GM23338 (cell line): ENCODE measurements around the gene NEK6. TPM values are rescaled to one million over a fixed set of nuclear protein-coding genes. Genes with fewer than 3 reads are reported as not detected.

Experiments
- ATAC-seq: fragments of 200-7000 bp; cut with Tn5 transposase; 3 replicates; pipeline ENCODE4 v1.9.1; 2020
- DNase-seq: peaks from one replicate; pipeline ENCODE4 v3.0.0-alpha.2; 2015; ENCODE audit warnings: low spot score
- H2AFZ ChIP-seq: fragments of 200-600 bp; sonication (generic); 2 replicates; pipeline ENCODE4 v1.8.0; 2016; ENCODE audit warnings: antibody characterized with exemption, mild to moderate bottlenecking, moderate library complexity
- H3F3A ChIP-seq: fragments of 200-600 bp; sonication (generic); replicated peaks from 2 replicates; pipeline ENCODE4 v1.8.0; 2017; ENCODE audit warnings: antibody characterized with exemption, mixed run types, low read depth
- H3K27ac ChIP-seq: fragments of 200-600 bp; sonication (generic); 2 replicates; pipeline ENCODE4 v1.6.1; 2016; ENCODE audit warnings: low read depth
- H3K27me3 ChIP-seq: fragments of 200-600 bp; sonication (generic); 2 replicates; pipeline ENCODE4 v1.8.0; 2016; ENCODE audit warnings: mild to moderate bottlenecking, mixed run types, moderate library complexity; ENCODE audit not compliant: insufficient read depth
- H3K36me3 ChIP-seq: fragments of 200-600 bp; sonication (generic); 2 replicates; pipeline ENCODE4 v1.8.0; 2016; ENCODE audit warnings: mild to moderate bottlenecking; ENCODE audit not compliant: insufficient read depth
- H3K4me1 ChIP-seq: fragments of 200-600 bp; sonication (generic); 2 replicates; pipeline ENCODE4 v1.8.0; 2016; ENCODE audit warnings: mild to moderate bottlenecking, moderate library complexity; ENCODE audit not compliant: insufficient read depth
- H3K4me2 ChIP-seq: fragments of 200-600 bp; sonication (generic); 2 replicates; pipeline ENCODE4 v1.7.1; 2017; ENCODE audit warnings: mixed run types
- H3K4me3 ChIP-seq: fragments of 200-600 bp; sonication (generic); 2 replicates; pipeline ENCODE4 v1.6.1; 2016; ENCODE audit warnings: mixed run types
- H3K79me2 ChIP-seq: fragments of 200-600 bp; sonication (generic); replicated peaks from 2 replicates; pipeline ENCODE4 v1.8.0; 2017; ENCODE audit warnings: mild to moderate bottlenecking; ENCODE audit not compliant: insufficient read depth
- H3K9me2 ChIP-seq: fragments of 200-600 bp; sonication (generic); 2 replicates; pipeline ENCODE4 v1.8.0; 2017; ENCODE audit not compliant: insufficient read depth
- H4K20me1 ChIP-seq: fragments of 200-600 bp; sonication (generic); replicated peaks from 2 replicates; pipeline ENCODE4 v1.8.0; 2017; ENCODE audit warnings: mild to moderate bottlenecking; ENCODE audit not compliant: insufficient read depth
- H3K27ac Mint-ChIP-seq: 2 replicates; pipeline ENCODE4 v1.8.0; 2020; ENCODE audit warnings: inconsistent platforms, mild to moderate bottlenecking, moderate library complexity, mixed read lengths
- H3K27me3 Mint-ChIP-seq: 3 replicates; pipeline ENCODE4 v1.8.0; 2022; ENCODE audit warnings: low read depth, mild to moderate bottlenecking, moderate library complexity, mixed read lengths, inconsistent platforms; ENCODE audit not compliant: insufficient read depth, poor library complexity
- H3K36me3 Mint-ChIP-seq: 3 replicates; pipeline ENCODE4 v1.8.0; 2021; ENCODE audit warnings: low read depth, mild to moderate bottlenecking, inconsistent platforms, moderate library complexity, mixed read lengths
- H3K4me1 Mint-ChIP-seq: 3 replicates; pipeline ENCODE4 v1.8.0; 2020; ENCODE audit warnings: mild to moderate bottlenecking, inconsistent platforms, mixed read lengths
- H3K4me3 Mint-ChIP-seq: 3 replicates; pipeline ENCODE4 v1.8.0; 2021; ENCODE audit warnings: moderate library complexity, mild to moderate bottlenecking, inconsistent platforms, mixed read lengths
- H3K9me3 Mint-ChIP-seq: 3 replicates; pipeline ENCODE4 v1.8.0; 2020; ENCODE audit warnings: moderate library complexity, mild to moderate bottlenecking, inconsistent platforms, mixed read lengths
- CREB1 ChIP-seq: fragments of 250-450 bp; sonication (Bioruptor Pico); IDR thresholded peaks from 2 replicates; pipeline ENCODE4 v1.5.0; 2020; ENCODE audit warnings: low read depth, mild to moderate bottlenecking, moderate library complexity
- JUNB ChIP-seq: IDR thresholded peaks from one replicate; pipeline ENCODE4 v1.6.1; 2016; ENCODE audit warnings: antibody characterized with exemption; ENCODE audit not compliant: unreplicated experiment
- STAT1 ChIP-seq: IDR thresholded peaks from one replicate; pipeline ENCODE4 v1.6.1; 2016; ENCODE audit warnings: antibody characterized with exemption; ENCODE audit not compliant: unreplicated experiment
- ZNF331 ChIP-seq: fragments of 250-450 bp; sonication (Bioruptor Pico); IDR thresholded peaks from 2 replicates; pipeline ENCODE4 v1.5.0; 2020; ENCODE audit warnings: low read depth, mild to moderate bottlenecking, moderate library complexity
- polyA plus RNA-seq: library from polyadenylated mRNA; unstranded; fragments of >200 nt; fragmentation: Nextera tagmentation; extraction: Ambion mirVana; gene quantifications from 2 replicates; pipeline ENCODE4 v1.2.1, GENCODE V29; 2016
- total RNA-seq: library from RNA; depleted of rRNA; stranded (reverse); fragments of >200 nt; shearing (Covaris generic); gene quantifications from 2 replicates; pipeline ENCODE4 v1.2.3, GENCODE V29; 2014
- TF ChIP-seq, protein P1 (sequence below): fragments of 250-450 bp; sonication (Bioruptor Pico); IDR thresholded peaks from 2 replicates; pipeline ENCODE4 v1.5.0; 2020; ENCODE audit warnings: mild to moderate bottlenecking, moderate library complexity
- TF ChIP-seq, protein P2 (sequence below): IDR thresholded peaks from 2 replicates; pipeline ENCODE4 v1.6.1; 2016; ENCODE audit warnings: antibody characterized with exemption
- TF ChIP-seq, protein P3 (sequence below), 2 experiments: fragments of 200-600 bp in 1 of 2; sonication (generic) in 1 of 2; conservative IDR thresholded peaks; 2 replicates each; pipeline versions ENCODE4 v1.5.1 to v1.6.1; 2016 to 2017; ENCODE audit warnings: antibody characterized with exemption in 2 of 2, low read depth in 2 of 2, mild to moderate bottlenecking in 2 of 2, moderate library complexity in 1 of 2

Gene NEK6
- total and polyA plus RNA-seq, 2 experiments from 2014 or later = 8.1 to 11.2 TPM

DNA sequence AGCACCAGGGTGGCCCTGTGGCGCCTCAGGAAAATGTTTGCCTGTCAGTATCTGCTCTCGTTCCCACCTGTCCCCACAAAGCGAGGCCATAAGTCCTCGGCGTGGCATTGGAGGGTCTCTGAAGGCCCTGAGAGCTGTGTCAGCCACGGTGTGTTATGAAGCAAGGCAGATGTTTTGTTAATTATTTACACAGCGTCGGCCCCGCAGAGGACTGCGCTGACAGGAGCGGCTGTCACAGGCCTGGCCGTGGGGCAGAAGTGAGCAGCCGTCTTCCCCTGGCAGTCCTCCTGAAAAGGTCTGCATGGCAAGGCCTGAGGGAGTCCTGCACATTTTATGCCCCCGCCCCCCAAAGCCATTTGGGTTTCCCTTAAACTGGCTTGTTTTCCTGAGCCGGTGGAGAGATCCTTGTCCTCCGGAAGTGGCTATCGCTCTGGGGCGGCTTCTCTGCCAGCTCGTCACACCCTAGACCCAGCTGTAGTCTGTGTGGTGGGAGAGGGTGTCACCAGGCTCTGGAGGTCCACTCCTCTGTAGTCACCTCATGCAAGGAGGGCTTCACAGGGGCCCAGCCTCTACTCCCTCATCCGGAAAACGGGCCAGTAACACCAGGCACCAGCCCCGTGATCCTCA lies 6.2 kb downstream of the NEK6 start:
- no peak overlapping the region; the same call in 1 of the 2 replicates for H3K27ac Mint-ChIP-seq

More for the DNA sequence above, 6.2 kb downstream of the NEK6 start:
- Histone ChIP-seq H2AFZ (no peak overlapping the region), H3K9me2 (no peaks in the 10 kb centered on the region), H3F3A (peaks cover 3% of the 10 kb centered on the region; the same call in 1 of the 2 replicates), H3K4me1 (peaks cover 35% of the 10 kb centered on the region), H3K27ac (no peak overlapping the region), H4K20me1 (no peaks in the 10 kb centered on the region; the same call in 1 of the 2 replicates), H3K4me3 (no peak overlapping the region), H3K36me3 (no peaks in the 10 kb centered on the region), H3K4me2 (no peak overlapping the region), H3K79me2 (peaks cover 50% of the 10 kb centered on the region), H3K27me3 (no peaks in the 10 kb centered on the region)
- no peaks in the 10 kb centered on the region; the same call in 2 of the 3 replicates for H3K36me3 Mint-ChIP-seq
- H3K4me3 Mint-ChIP-seq = no peak overlapping the region
- TF ChIP-seq ZNF331 (CRISPR knock-in tag) (no peak), JUNB (no peak), STAT1 (no peak), CREB1 (no peak)
- TF ChIP-seq, protein P1, sequence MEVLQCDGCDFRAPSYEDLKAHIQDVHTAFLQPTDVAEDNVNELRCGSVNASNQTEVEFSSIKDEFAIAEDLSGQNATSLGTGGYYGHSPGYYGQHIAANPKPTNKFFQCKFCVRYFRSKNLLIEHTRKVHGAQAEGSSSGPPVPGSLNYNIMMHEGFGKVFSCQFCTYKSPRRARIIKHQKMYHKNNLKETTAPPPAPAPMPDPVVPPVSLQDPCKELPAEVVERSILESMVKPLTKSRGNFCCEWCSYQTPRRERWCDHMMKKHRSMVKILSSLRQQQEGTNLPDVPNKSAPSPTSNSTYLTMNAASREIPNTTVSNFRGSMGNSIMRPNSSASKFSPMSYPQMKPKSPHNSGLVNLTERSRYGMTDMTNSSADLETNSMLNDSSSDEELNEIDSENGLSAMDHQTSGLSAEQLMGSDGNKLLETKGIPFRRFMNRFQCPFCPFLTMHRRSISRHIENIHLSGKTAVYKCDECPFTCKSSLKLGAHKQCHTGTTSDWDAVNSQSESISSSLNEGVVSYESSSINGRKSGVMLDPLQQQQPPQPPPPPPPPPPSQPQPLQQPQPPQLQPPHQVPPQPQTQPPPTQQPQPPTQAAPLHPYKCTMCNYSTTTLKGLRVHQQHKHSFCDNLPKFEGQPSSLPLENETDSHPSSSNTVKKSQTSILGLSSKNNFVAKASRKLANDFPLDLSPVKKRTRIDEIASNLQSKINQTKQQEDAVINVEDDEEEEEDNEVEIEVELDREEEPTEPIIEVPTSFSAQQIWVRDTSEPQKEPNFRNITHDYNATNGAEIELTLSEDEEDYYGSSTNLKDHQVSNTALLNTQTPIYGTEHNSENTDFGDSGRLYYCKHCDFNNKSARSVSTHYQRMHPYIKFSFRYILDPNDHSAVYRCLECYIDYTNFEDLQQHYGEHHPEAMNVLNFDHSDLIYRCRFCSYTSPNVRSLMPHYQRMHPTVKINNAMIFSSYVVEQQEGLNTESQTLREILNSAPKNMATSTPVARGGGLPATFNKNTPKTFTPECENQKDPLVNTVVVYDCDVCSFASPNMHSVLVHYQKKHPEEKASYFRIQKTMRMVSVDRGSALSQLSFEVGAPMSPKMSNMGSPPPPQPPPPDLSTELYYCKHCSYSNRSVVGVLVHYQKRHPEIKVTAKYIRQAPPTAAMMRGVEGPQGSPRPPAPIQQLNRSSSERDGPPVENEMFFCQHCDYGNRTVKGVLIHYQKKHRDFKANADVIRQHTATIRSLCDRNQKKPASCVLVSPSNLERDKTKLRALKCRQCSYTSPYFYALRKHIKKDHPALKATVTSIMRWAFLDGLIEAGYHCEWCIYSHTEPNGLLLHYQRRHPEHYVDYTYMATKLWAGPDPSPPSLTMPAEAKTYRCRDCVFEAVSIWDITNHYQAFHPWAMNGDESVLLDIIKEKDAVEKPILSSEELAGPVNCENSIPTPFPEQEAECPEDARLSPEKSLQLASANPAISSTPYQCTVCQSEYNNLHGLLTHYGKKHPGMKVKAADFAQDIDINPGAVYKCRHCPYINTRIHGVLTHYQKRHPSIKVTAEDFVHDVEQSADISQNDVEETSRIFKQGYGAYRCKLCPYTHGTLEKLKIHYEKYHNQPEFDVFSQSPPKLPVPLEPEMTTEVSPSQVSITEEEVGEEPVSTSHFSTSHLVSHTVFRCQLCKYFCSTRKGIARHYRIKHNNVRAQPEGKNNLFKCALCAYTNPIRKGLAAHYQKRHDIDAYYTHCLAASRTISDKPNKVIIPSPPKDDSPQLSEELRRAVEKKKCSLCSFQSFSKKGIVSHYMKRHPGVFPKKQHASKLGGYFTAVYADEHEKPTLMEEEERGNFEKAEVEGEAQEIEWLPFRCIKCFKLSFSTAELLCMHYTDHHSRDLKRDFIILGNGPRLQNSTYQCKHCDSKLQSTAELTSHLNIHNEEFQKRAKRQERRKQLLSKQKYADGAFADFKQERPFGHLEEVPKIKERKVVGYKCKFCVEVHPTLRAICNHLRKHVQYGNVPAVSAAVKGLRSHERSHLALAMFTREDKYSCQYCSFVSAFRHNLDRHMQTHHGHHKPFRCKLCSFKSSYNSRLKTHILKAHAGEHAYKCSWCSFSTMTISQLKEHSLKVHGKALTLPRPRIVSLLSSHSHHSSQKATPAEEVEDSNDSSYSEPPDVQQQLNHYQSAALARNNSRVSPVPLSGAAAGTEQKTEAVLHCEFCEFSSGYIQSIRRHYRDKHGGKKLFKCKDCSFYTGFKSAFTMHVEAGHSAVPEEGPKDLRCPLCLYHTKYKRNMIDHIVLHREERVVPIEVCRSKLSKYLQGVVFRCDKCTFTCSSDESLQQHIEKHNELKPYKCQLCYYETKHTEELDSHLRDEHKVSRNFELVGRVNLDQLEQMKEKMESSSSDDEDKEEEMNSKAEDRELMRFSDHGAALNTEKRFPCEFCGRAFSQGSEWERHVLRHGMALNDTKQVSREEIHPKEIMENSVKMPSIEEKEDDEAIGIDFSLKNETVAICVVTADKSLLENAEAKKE (CRISPR knock-in tag) = no peak
- TF ChIP-seq, protein P2, sequence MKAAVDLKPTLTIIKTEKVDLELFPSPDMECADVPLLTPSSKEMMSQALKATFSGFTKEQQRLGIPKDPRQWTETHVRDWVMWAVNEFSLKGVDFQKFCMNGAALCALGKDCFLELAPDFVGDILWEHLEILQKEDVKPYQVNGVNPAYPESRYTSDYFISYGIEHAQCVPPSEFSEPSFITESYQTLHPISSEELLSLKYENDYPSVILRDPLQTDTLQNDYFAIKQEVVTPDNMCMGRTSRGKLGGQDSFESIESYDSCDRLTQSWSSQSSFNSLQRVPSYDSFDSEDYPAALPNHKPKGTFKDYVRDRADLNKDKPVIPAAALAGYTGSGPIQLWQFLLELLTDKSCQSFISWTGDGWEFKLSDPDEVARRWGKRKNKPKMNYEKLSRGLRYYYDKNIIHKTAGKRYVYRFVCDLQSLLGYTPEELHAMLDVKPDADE = no peak
- TF ChIP-seq, protein P3, sequence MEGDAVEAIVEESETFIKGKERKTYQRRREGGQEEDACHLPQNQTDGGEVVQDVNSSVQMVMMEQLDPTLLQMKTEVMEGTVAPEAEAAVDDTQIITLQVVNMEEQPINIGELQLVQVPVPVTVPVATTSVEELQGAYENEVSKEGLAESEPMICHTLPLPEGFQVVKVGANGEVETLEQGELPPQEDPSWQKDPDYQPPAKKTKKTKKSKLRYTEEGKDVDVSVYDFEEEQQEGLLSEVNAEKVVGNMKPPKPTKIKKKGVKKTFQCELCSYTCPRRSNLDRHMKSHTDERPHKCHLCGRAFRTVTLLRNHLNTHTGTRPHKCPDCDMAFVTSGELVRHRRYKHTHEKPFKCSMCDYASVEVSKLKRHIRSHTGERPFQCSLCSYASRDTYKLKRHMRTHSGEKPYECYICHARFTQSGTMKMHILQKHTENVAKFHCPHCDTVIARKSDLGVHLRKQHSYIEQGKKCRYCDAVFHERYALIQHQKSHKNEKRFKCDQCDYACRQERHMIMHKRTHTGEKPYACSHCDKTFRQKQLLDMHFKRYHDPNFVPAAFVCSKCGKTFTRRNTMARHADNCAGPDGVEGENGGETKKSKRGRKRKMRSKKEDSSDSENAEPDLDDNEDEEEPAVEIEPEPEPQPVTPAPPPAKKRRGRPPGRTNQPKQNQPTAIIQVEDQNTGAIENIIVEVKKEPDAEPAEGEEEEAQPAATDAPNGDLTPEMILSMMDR (conservative IDR thresholded peaks at IDR 0.05; ENCODE audit: low read depth in 2 of 2) = no peak
- H3K9me3 Mint-ChIP-seq = no peaks in the 10 kb centered on the region
- H3K27me3 Mint-ChIP-seq = peaks cover 21% of the 10 kb centered on the region
- peaks cover 47% of the 10 kb centered on the region for H3K4me1 Mint-ChIP-seq
- ATAC-seq (no peak), DNase-seq (no peak)
